ENCODE results near the gene COG5.

GRCh38 chr7:107312418-107312817, 251.3 kb downstream of the COG5 start:
- TF ChIP-seq, protein P1, sequence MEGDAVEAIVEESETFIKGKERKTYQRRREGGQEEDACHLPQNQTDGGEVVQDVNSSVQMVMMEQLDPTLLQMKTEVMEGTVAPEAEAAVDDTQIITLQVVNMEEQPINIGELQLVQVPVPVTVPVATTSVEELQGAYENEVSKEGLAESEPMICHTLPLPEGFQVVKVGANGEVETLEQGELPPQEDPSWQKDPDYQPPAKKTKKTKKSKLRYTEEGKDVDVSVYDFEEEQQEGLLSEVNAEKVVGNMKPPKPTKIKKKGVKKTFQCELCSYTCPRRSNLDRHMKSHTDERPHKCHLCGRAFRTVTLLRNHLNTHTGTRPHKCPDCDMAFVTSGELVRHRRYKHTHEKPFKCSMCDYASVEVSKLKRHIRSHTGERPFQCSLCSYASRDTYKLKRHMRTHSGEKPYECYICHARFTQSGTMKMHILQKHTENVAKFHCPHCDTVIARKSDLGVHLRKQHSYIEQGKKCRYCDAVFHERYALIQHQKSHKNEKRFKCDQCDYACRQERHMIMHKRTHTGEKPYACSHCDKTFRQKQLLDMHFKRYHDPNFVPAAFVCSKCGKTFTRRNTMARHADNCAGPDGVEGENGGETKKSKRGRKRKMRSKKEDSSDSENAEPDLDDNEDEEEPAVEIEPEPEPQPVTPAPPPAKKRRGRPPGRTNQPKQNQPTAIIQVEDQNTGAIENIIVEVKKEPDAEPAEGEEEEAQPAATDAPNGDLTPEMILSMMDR (IDR thresholded peaks at IDR 0.05), result no peak
- TF ChIP-seq POLR2A (IDR thresholded peaks at IDR 0.05), result no peak
